ENCODE data around the gene NIM1K.
"Not testable (repeated sequence)": the region's sequence is repeated elsewhere in the genome, so short reads cannot be mapped to it uniquely, and the experiment has no call there.

NIM1K gene

DNA sequence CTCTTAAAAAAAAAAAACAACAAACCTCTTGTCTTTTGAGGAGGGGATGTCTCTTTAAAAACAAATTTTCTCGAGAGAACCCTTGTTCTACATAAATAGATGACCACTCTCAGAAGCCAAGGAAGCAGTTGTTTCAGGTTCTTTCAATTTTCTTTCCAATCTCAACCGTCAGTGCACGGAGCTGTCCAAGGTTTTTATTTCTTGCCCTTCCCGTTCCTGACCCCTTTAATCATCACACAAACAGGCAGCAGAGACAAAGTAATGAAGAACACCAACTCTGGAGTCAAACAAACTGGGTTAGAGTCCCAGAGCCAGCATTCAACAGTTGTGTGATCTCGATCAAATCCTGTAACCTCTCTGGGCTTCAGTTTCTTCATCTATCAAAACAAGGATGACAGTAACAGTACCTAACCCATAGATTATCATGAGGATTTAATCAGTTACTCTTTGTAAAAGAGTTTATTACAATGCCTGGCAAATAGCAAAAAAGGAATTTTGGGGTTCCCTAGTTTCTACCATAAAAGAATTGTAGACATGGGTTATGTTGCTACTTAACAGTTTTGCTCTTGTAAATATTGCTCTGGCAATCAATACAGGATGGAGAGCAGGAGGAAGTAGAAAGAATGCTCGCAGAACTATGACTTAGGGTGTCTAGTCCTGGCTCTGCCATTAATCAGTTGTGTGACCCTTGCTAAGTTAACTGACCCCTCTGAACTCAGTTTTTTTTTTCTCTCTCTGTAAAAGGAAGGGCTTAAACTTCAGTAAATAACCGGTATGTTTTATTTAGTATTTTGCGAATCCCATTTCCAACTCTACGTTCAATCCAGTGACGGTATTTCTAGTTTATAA lies 1.0 kb upstream of the NIM1K start:
- DNase-seq: peak; percentile 30 to 52

DNA sequence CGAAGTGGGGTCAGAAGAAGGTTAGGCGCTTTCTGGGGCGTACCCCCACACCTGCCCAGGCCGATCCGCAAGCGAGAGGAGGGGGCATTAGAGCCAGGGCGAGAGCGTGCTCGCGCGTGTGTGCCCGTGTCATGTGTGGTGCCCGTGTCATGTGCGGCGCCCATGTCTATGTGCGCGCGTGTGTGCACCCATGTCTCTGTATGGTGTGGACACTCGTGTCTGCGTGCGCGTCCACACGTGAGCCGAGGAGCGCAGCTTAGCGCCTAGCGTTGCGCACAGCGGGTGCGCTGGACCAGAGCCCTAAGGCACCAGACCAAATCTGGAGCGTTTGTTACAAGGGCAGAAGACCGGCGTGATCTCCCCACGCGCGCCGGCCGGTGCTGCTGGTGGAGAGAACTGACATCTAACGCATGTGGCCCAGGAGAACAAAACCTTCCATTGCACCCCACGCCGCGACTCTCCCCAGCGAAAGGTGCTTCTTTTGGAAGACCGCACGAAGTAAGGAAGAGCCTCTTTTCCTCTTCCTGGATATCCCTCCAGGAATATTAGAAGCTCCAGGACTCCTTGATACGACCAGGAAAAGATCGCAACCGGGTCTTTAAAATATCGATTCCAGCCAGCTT lies 644 bp downstream of the NIM1K start:
- DNase-seq: no peak

DNA sequence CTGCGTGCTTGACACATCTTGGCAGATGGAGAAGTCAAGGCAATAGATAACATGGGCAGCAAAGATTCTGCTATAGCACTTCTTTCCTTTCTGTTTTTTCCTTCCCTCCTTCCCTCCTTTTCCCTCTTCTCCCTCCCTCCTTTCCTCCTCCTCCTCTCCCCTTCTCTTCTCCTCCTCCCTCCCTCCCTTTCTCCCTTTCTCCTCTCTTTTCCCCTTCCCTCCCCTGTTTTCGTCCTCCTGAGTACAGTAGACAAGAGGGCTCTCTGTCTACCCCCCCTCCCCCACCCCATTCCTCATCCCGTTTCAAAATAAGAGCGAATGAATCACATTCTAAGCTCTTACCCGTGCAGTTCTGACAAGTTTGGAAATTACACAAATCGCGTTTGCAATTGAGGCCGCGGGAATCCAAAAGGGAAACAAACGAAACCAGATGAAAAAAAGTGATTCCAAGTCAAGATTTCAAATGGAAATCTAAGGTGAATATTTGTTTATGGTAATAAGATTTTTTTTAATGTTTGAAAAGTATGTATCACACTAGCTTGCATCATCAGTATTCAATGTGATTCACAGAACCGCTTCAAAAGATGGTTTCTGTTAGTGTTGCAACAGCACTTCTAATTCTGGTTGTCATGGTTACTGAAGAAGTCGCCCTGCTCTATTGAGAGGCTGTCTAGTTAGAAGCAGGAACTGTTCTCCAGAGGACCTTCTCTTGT lies 1.3 kb downstream of the NIM1K start:
- DNase-seq: peak; percentile 56 to 65

DNA sequence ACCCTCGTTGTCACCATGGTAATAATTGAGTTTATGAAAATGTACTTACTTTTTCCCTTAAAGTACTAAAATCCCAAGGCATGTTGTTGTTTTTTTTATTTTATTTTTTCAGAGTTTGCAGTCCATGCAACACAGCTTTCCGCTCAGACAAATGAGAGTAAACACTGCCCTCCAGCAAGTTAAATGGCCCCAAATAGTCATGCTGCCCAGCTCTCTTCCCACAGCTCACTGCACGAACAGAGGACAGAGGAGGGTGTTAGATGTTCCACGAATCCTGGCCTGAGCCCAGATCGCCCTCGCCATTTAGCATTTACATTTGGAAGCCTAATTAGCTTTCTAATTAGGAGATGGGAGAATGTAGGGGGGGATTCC lies 1.9 kb downstream of the NIM1K start:
- no peak for DNase-seq

DNA sequence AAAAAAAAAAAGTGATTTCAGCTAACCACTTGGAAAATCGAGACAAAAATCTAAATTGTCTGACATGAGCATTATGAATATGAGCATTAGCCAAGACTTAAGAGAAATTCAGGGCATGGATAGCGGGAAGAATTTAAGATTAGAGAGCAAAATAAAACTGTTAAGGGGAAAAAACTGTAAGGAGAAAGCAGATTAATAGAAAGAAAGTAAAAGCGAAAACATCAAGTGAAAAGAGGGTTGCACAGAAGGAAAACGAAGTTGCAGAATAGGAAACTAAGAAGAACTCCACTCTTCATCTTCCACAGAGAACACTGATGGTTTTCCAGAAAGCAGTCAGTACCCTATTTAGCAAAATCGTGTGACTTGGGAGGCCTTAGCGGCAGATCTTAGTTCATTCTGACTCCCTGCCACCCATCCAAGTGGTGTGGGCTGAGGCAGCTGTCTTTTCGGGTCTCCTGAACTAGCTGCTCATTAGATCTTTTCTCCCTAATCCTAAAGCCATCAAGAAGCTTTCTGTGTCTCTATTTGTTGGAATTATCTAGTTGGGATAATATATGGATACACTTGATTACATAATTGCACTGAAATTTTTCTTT lies 3.7 kb downstream of the NIM1K start:
- no peak for DNase-seq

DNA sequence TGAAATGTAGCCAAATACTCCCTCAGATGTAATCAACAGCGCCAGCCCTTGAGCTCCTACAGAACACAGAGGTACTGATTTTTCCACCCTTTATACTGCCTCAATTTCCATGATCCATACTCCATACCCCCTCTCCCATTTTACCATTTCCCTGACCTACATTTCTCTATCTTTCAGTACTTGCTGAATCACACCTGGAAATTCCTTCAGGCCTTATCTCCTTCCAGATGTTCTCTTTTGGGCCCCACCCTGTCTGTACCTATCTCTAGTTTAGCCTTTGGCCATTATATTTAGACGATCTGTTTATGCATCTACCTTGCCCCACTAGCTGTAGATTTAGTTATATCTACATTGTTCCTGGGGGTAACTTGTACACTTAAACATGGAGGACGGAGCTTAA lies 5.5 kb downstream of the NIM1K start:
- DNase-seq: no peak

DNA sequence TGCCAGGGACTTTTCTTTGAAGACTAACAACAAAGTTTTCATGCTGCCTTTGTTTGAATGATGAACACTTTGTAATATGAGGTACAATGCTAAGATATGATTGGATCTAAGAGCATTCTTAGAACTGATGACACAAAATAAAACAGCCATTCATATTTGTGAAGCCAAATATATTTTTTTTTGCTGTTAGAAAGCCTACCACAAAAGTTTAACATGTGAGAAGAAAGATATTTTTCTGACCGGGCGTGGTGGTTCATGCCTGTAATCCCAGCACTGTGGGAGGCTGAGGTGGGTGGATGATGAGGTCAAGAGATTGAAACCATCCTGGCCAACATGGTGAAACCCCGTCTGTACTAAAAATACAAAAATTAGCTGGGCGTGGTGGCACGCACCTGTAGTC lies 9.4 kb downstream of the NIM1K start:
- DNase-seq: not testable (repeated sequence)

DNA sequence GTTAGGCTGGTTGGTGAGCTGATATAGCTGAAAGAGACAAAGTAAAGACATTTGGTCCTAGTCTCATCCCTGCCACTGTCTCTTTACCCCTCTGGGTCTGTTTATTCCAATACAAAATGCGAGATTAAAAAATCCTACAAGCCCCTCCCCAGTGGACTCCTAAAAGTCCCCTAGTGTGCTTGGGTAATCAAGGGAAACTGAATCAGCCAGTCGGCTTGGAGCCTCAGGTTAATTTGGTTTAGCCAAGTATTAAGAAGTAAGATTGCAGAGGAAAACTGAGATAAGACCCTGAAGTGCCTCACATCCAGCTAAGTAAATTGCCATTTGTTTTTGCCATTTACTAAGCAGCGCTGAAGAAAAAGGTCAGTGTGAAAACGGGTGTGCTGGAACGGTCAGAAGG lies 10.4 kb downstream of the NIM1K start:
- DNase-seq: no peak

DNA sequence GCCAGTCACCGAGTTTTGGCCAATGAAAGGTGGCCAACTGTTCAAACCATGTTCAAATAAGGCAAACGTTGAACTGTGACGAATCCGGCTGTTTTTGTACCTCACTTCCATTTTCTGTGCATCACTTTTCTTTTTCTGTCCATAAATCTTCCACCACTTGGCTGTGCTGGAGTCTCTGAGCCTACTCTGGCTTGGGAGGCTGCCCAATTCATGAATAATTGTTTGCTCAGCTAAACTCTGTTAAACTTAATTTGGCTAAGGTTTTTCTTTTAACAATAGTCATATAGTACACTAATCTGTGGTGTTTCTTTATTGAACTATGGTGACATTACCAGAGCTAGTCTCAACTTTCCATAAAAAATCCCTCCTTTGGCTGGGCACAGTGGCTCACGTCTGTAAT lies 11.3 kb downstream of the NIM1K start:
- DNase-seq: no peak

DNA sequence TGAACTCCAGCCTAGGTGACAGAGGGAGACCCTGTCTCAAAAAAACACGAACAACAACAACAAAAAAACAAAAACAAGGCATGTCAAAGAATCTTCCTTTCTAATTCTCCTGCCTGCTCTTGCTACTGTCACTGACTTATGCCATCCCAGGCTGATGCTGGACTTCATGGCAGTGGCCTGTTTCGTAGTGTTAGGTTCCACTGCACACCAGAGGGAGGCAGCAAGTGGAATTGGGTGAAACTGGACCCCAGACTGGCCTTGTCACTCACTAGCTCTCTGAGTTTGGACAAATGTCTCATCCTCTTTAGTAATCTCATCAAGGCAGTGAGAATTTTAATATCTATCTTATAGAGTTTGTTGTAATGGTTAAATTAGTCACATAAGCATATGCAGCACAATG lies 12.9 kb downstream of the NIM1K start:
- no peak for DNase-seq

DNA sequence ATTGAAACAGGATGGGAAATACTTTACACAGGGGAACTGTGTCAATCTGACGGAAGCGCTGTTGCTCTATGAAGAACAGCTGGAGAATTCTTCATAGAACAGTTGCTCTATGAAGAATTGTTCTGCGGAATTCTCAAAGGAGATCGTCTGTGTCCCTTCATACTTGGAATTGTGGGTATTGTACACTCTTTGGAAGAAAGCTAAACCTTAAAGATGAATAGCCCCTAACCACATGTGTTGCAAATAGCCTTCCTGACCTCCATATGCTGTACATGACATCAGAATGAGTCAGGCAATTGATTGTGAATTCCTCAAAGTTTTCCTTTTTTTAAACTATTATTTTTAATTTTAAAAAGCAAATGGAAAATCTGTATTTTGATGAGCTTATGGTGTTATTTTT lies 15.6 kb downstream of the NIM1K start:
- no peak for DNase-seq

DNA sequence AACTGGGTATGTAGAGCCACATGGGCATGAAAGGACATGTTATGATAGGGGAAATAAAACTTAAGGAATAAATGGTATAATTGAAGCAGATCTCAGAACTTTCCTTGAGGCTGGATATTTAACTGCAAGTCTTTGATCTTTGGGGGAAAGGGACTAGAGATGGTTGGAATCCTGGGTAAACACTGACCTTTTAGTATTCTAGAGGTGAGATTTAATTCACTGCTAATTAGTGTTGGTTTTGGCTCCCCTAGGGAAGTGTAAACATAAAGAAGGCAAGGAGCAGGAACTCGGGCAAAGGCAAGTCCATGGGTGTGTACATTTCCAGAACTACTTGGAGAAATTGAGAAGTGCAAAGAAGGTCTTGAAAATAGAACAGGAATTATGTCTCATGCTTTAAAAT lies 16.6 kb downstream of the NIM1K start:
- DNase-seq: no peak

DNA sequence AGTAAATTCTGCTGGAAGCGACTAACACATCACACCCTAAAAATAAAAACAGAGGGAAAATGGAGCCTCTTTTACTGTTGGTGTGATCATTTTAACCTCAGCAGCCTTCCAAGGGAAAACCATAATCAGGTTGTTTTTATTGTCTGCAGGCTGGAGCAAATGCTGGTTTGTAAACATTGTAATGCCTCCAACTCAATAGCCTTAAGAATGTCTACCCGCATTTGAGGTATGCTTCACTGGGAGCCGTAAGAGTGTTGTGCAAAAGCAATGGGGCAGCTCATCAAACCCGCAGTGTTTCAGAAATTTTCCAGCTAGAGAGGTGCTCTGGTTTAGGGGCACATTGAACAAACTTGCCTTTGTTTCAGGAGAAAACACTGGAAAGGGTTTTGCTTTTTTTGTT lies 17.0 kb downstream of the NIM1K start:
- no peak for DNase-seq

DNA sequence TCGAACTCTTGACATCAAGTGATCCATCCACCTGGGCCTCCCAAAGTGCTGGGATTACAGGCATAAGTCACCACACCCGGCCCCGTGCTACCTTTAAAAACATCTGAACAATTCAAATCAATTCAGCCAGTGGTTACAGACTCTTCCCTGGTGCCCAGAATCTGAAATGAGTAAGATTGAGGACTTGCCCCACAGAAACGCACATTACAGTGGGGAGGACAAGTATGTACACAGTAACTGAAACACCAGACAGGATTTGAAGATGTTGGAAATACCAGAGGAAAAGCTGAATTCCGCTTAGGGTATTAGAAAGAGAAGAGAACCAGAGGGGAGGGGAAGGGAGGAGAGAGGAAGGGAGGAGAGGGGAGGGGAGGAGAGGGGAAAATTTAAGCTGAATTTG lies 17.8 kb downstream of the NIM1K start:
- DNase-seq: no peak

DNA sequence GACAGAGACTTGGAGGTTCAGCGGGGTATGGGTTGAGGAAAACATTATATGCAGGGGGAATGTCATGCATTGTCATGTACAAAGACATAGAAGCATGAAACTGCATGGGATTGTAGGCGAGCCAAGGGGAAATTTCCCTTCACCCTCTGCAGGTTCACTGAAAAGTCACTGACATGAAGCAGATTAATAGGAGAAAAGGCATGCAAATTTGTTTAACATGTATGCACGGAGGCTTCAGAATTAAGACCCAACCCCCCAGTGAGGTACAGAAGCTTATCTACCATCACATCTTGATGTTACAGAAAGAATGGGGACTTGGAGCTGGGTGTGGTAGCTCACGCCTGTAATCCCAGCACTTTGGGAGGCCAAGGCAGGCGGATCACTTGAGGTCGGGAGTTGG lies 18.5 kb downstream of the NIM1K start:
- DNase-seq: no peak

DNA sequence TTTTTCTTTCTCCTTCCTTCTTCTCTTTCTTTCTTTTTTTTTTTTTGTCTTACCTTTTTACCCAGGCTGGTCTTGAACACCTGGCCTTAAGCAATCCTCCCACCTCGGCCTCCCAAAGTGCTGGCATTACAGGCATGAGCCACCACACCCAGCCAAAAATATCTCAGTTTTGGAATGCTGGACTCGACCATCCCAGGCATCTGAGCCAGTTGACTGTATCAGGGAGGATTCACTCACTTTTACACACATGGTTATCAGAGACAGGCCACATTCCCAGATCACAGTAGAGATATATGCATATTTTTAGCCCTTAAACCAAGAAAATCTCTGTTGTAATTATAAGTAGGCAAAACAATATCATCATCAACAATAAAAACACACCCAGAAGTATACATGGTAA lies 21.9 kb downstream of the NIM1K start:
- no peak for DNase-seq

DNA sequence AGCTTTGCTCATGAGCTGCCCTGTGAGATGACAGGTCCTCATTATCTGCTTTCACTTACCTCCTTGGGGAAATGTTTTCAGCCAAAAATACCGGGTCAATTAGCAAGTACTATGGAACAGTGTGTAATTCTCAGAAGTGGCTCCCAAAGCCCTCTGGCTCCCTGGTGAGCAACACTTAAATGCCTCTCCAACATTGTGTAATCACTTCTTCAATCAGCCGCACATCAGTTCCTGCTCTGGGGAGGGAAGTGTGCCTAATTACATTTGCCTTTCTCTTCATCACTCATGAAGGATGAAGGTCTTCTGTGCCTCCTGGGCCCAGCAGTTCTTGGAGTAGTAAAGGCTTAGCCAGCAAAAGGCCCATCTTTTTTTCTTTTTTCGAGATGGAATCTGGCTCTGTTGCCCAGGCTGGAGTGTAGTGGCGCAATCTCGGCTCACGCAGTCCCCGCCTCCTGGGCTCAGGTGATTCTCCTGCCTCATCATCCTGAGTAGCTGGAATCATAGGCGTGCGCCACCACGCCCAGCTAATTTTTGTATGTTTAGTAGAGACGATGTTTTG lies 23.1 kb downstream of the NIM1K start:
- DNase-seq: no peak

DNA sequence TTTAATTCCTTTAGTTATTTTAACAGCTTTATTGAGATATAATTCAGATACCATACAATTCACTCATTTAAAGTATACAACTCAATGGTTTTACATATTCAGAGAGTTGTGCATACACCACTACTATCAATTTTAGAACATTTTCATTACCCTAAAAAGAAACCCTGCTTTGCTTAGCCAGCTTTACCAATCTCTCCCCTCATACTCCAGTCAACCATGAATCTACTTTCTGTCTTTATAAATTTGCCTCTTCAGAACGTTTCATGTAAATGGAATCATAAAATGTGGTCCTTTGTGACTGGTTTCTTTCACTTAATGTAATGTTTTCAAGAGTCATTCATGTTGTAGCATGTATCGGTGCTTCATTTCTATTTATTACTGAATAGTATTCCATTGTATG lies 24.9 kb downstream of the NIM1K start:
- DNase-seq: no peak

DNA sequence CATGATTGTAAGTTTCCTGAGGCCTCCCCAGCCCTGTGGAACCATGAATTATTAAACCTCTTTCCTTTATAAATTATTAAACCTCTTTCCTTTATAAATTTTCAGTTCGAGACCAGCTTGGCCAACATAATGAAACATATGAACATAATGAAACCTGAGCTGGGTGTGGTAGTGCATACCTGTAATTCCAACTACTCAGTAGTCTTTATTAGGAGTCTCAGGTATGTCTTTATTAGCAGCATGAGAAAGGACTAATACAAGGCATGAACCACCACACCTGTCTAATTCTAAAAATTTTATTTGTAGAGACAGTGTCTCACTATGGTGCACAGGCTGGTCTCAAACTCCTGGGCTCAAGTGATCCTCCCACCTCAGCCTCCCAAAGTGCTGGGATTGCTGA lies 27.1 kb downstream of the NIM1K start:
- no peak for DNase-seq

DNA sequence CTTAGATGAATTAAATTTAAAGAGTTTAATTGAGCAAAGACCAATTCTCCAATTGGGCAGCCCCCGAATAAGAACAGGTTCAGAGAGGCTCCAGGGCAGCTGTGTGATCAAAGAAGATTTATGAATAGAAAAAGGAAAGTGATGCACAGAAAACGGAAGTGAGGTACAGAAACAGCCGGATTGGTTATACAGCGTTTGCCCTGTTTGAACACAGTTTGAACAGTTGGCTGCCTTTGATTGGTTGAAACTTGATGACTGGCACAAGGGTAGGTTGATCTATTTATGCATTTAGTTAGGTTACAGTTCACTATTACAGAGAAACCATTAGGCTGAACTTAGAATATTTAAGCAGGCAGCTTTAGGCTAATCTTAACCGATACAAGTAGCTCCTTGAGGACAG lies 29.5 kb downstream of the NIM1K start:
- no peak for DNase-seq

DNA sequence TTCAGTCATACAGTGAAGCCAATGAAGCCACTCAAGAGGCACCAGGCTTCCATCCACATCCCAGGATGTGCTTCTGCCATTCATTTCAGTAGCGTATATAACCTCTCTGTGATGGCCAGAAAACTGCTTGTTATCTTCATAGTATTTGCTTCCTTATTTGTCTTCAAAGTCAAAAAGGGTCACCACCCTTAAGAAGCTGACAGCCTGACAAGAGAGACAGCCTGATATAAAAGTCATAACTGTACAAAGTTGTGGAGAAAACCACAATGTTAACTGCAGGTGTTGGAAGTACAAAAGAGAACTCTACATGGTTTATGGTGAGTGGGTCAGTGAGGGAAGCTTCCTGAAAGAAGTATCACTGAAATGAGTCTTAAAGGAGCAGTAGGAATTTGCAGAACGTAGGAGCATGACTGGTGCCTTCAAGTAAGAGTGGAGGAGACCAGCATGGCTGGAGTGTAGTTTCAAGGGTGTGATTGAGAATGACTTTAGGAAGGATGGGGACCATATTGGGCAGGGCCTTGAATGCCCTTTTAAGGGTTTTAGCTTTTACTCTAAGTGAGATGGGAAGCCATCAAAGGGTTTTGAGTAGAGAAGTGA lies 33.7 kb downstream of the NIM1K start:
- no peak for DNase-seq

DNA sequence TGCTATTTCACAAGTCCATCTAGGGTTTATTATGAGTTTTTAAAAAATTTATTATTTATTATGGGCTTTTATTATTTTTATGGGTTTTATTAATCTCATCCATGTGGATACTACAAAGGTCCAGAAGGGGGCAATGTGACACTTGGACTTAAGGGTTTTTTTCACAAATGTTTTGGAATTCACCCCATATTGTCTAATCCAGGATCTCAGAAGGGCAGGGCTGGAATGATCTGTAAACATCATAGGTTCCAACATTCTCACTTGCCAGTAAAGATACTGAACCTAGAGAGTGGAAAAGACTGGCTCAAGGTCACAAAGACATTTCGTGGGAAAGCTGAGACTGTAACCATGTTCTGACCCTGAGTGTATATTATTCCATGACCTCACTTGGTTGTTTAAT lies 35.6 kb downstream of the NIM1K start:
- peak; percentile 45 to 64 for DNase-seq

DNA sequence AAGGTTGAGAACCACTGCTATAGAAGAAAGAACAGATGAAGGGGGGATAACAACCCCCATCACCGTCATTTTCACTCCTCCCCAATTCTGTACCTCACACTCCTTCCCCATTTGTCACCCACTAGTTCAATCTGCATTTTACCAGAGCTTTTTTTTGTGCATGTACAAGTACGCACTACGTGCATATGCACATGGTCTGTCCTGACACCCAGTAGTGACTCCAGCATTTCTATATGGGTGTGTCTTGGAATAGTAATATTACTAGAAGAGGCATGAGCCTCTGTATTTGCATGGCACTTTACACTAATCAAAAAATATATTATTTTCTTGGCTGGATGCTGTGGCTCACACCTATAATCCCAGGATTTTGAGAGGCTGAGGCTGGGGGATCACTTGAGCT lies 38.7 kb downstream of the NIM1K start:
- DNase-seq: no peak
